HepG2 (cell line): ENCODE data around the gene ITIH1. TPM values are rescaled to one million over a fixed set of nuclear protein-coding genes. Genes with fewer than 3 reads are reported as not detected.

Experiments used
- ATAC-seq: fragments of 200-7000 bp; cut with Tn5 transposase; 3 replicates; pipeline ENCODE4 v1.9.1; 2020; ENCODE audit warnings: mild to moderate bottlenecking, moderate library complexity
- BruUV-seq: library from RNA; stranded (reverse); fragments of 400-500 nt; replicated peaks from 2 replicates; lab custom pipeline; 2021; lab: Mats Ljungman, UMichigan
- CTCF ChIA-PET: fragments of 300-600 bp; formaldehyde crosslinking; extraction: SDS; loops from one replicate; lab custom pipeline; 2021; ENCODE audit warnings: low total read pairs, inconsistent platforms, low intra/inter-chr PET ratio; lab: Yijun Ruan, JAX
- POLR2A ChIA-PET: fragments of 350-600 bp; sonication (Branson Sonifier 250); formaldehyde crosslinking; loops from one replicate; lab custom pipeline; 2020; ENCODE audit warnings: antibody characterized with exemption, inconsistent platforms; lab: Yijun Ruan, JAX
- DNase-seq: peaks from one replicate; pipeline ENCODE4 v3.0.0-alpha.2; 2015; ENCODE audit warnings: low spot score
- FAIRE-seq: peaks from 3 replicates; lab custom pipeline; 2011; peaks lifted over from hg19 to GRCh38; lab: Jason Lieb, UNC
- H2AFZ ChIP-seq: one replicate; pipeline ENCODE4 v1.6.1; 2011; ENCODE audit warnings: low read length, inconsistent platforms
- H3K27ac ChIP-seq: fragments of 300-600 bp; 3 replicates; pipeline ENCODE4 v1.8.0; 2011; ENCODE audit warnings: mixed run types, mild to moderate bottlenecking, mixed read lengths, low read length, inconsistent platforms; ENCODE audit not compliant: insufficient read depth; ENCODE audit errors: extremely low read length
- H3K27me3 ChIP-seq, 2 experiments: fragments of 200-600 bp in 1 of 2; 2 replicates in 1 of 2; 3 replicates in 1 of 2; pipeline versions ENCODE4 v1.6.0 to v1.8.0; 2011; ENCODE audit warnings: low read length in 2 of 2, mild to moderate bottlenecking in 2 of 2, moderate library complexity in 2 of 2, inconsistent platforms in 1 of 2; ENCODE audit not compliant: insufficient read depth in 2 of 2, control insufficient read depth in 1 of 2
- H3K36me3 ChIP-seq, 2 experiments: fragments of 200-600 bp in 1 of 2; replicated peaks in 1 of 2; 2 replicates in 1 of 2; 3 replicates in 1 of 2; pipeline versions ENCODE4 v1.5.1 to v1.8.0; 2011; ENCODE audit warnings: low read length in 2 of 2, inconsistent platforms in 1 of 2; ENCODE audit not compliant: insufficient read depth in 2 of 2, control insufficient read depth in 1 of 2
- H3K4me1 ChIP-seq: 2 replicates; pipeline ENCODE4 v1.5.1; 2012; ENCODE audit warnings: low read length, inconsistent platforms; ENCODE audit not compliant: insufficient read depth
- H3K4me2 ChIP-seq: 2 replicates; pipeline ENCODE4 v1.6.0; 2011; ENCODE audit warnings: low read depth, low read length, inconsistent platforms
- H3K4me3 ChIP-seq, 3 experiments: fragments of 200-600 bp in 1 of 3; sonication (generic), shearing (Covaris generic) in 1 of 3; replicated peaks in 1 of 3; 2 replicates each; pipeline ENCODE4 v1.5.1; 2011 to 2016; ENCODE audit warnings: low read length in 3 of 3, inconsistent platforms in 2 of 3, low read depth in 2 of 3, mild to moderate bottlenecking in 2 of 3, control low read depth in 1 of 3, mixed read lengths in 1 of 3; ENCODE audit not compliant: insufficient read depth in 1 of 3
- H3K79me2 ChIP-seq: one replicate; pipeline ENCODE4 v1.6.1; 2011; ENCODE audit warnings: low read length, inconsistent platforms; ENCODE audit not compliant: insufficient read depth
- H3K9ac ChIP-seq: 2 replicates; pipeline ENCODE4 v1.6.0; 2011; ENCODE audit warnings: mild to moderate bottlenecking, low read depth, low read length, inconsistent platforms; ENCODE audit not compliant: insufficient read depth
- H3K9me3 ChIP-seq: 2 replicates; pipeline ENCODE4 v1.5.1; 2012; ENCODE audit warnings: mild to moderate bottlenecking, low read length
- H4K20me1 ChIP-seq: 2 replicates; pipeline ENCODE4 v1.6.0; 2011; ENCODE audit warnings: inconsistent platforms, mild to moderate bottlenecking, low read length, moderate library complexity; ENCODE audit not compliant: insufficient read depth
- FOXK2 ChIP-seq: fragments of 450-650 bp; IDR thresholded peaks from 2 replicates; pipeline ENCODE4 v1.6.1; 2016
- GFI1 ChIP-seq: sonication (generic); formaldehyde crosslinking; IDR thresholded peaks from 2 replicates; pipeline ENCODE4 v1.5.0; 2020; ENCODE audit warnings: missing genetic modification reagents, mild to moderate bottlenecking, borderline replicate concordance
- HOXA7 ChIP-seq: sonication (generic); formaldehyde crosslinking; IDR thresholded peaks from 2 replicates; pipeline ENCODE4 v1.8.1; 2022; ENCODE audit warnings: mild to moderate bottlenecking, missing genetic modification reagents, moderate library complexity
- RAD51 ChIP-seq: fragments of 450-650 bp; IDR thresholded peaks from 2 replicates; pipeline ENCODE4 v1.6.1; 2016; ENCODE audit warnings: borderline replicate concordance
- TRAFD1 ChIP-seq: sonication (generic); formaldehyde crosslinking; IDR thresholded peaks from 2 replicates; pipeline ENCODE4 v1.5.1; 2020; ENCODE audit warnings: missing genetic modification reagents, mild to moderate bottlenecking, borderline replicate concordance
- ZNF3 ChIP-seq: IDR thresholded peaks from 2 replicates; pipeline ENCODE4 v1.7.0; 2017; ENCODE audit warnings: inconsistent platforms
- WGBS: methylation state at CpG from one replicate; pipeline ENCODE4 v1.1.6; 2017; ENCODE audit warnings: low lambda C conversion rate; 5-methylcytosine and 5-hydroxymethylcytosine counted together
- in situ Hi-C: cut with HindIII; loops from 2 replicates; pipeline ENCODE4 v1.10.0; 2017; ENCODE audit warnings: low pct_unique_long_range_greater_than_20kb; ENCODE audit not compliant: extremely low pct_ligation_motif_present
- intact Hi-C: fragments of 100-400 bp; cut with micrococcal nuclease; formaldehyde crosslinking; loops from one replicate; pipeline ENCODE4 v1.10.0; 2022; ENCODE audit not compliant: unreplicated experiment
- polyA plus RNA-seq, 8 experiments: library from polyadenylated mRNA; depleted of rRNA in 3 of 8; stranded (reverse) in 7 of 8; unstranded in 1 of 8; fragments of >200 nt; fragmentation: Illumina TruSeq in 4 of 8; extraction: Trizol in 4 of 8; gene quantifications; 2 replicates each; pipeline versions ENCODE4 v1.2.1 to v1.2.3, GENCODE V29; 2011 to 2016; ENCODE audit warnings: low read depth in 4 of 8, missing spikeins in 1 of 8, mixed read lengths in 1 of 8; ENCODE audit not compliant: insufficient read depth in 1 of 8
- total RNA-seq, 5 experiments: library from RNA; depleted of rRNA; stranded (reverse); fragments of >200 nt; fragmentation: Illumina TruSeq; extraction: Trizol; gene quantifications; 2 replicates each; pipeline ENCODE4 v1.2.3, GENCODE V29; 2016; ENCODE audit warnings: low read depth in 1 of 5
- TF ChIP-seq, protein P1 (sequence below): sonication (generic); formaldehyde crosslinking; IDR thresholded peaks from 2 replicates; pipeline ENCODE4 v1.9.0; 2022; ENCODE audit warnings: missing genetic modification reagents, mild to moderate bottlenecking, borderline replicate concordance
- TF ChIP-seq, protein P2 (sequence below): sonication (generic); formaldehyde crosslinking; IDR thresholded peaks from 2 replicates; pipeline ENCODE4 v1.4.0; 2020; ENCODE audit warnings: missing genetic modification reagents, low read depth, mild to moderate bottlenecking, borderline replicate concordance

ITIH1 gene
- total and polyA plus RNA-seq, 2 of the 13 experiments (the other 11 are each of a cell fraction or from before 2014, with no cell fraction given) = 12.3 to 19.6 TPM

GRCh38 chr3:52838561-52839267 lies 61.3 kb downstream of the ITIH1 start (continued):
- TF ChIP-seq FOXK2 (no peak), HOXA7 (CRISPR knock-in tag) (no peak)

GRCh38 chr3:52839268-52839575 lies 61.8 kb downstream of the ITIH1 start:
- H4K20me1 ChIP-seq = no peaks in the 10 kb centered on the region
- no peak overlapping the region for H2AFZ ChIP-seq
- no peaks in the 10 kb centered on the region for H3K9me3 ChIP-seq
- no TSS peak for BruUV-seq
- no peak overlapping the region for H3K4me3 ChIP-seq
- DNase-seq = no peak
- peaks cover 22% of the 10 kb centered on the region for H3K4me1 ChIP-seq
- no peaks in the 10 kb centered on the region for H3K36me3 ChIP-seq
- no peak for FAIRE-seq
- no peaks in the 10 kb centered on the region for H3K27me3 ChIP-seq
- intact Hi-C loops (no loop called here), in situ Hi-C loops (no loop called here)
- no peak for ATAC-seq
- H3K4me2 ChIP-seq = no peak overlapping the region
- ChIA-PET CTCF (no interaction called here), POLR2A (no interaction called here)
- TF ChIP-seq, protein P1, sequence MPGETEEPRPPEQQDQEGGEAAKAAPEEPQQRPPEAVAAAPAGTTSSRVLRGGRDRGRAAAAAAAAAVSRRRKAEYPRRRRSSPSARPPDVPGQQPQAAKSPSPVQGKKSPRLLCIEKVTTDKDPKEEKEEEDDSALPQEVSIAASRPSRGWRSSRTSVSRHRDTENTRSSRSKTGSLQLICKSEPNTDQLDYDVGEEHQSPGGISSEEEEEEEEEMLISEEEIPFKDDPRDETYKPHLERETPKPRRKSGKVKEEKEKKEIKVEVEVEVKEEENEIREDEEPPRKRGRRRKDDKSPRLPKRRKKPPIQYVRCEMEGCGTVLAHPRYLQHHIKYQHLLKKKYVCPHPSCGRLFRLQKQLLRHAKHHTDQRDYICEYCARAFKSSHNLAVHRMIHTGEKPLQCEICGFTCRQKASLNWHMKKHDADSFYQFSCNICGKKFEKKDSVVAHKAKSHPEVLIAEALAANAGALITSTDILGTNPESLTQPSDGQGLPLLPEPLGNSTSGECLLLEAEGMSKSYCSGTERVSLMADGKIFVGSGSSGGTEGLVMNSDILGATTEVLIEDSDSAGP (CRISPR knock-in tag) = no peak
- TF ChIP-seq TRAFD1 (CRISPR knock-in tag) (no peak), ZNF3 (CRISPR knock-in tag) (no peak), GFI1 (CRISPR knock-in tag) (no peak), RAD51 (no peak)
- TF ChIP-seq, protein P2, sequence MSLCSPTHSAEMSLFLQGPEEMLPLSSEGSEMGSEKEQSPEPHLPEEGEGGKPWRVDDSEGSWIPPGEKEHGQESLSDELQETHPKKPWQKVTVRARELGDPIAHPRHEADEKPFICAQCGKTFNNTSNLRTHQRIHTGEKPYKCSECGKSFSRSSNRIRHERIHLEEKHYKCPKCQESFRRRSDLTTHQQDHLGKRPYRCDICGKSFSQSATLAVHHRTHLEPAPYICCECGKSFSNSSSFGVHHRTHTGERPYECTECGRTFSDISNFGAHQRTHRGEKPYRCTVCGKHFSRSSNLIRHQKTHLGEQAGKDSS (CRISPR knock-in tag) = no peak
- TF ChIP-seq, all 625 proteins: peak for 0
- no peak overlapping the region for H3K27ac ChIP-seq
- 100% methylated on average over 1 of the region's 2 CpGs for WGBS
- no peak overlapping the region for H3K9ac ChIP-seq
- no peaks in the 10 kb centered on the region for H3K79me2 ChIP-seq
